H1 (cell line): ENCODE results near the gene PRKN. TPM values are rescaled to one million over a fixed set of nuclear protein-coding genes. Genes with fewer than 3 reads are reported as not detected.

Experiments used
- CTCF ChIA-PET: fragments of 300-600 bp; sonication (Branson Sonifier 250); formaldehyde crosslinking; loops from one replicate; lab custom pipeline; 2021; ENCODE audit not compliant: partially characterized antibody; lab: Charles Lee
- POLR2A ChIA-PET: fragments of 300-600 bp; sonication (Branson Sonifier 250); formaldehyde crosslinking; loops from one replicate; lab custom pipeline; 2021; ENCODE audit warnings: inconsistent platforms; ENCODE audit not compliant: partially characterized antibody; lab: Charles Lee
- DNase-seq, 2 experiments: peaks; one replicate each; pipeline versions ENCODE4 v3.0.0 to v3.0.0-alpha.2; 2010 to 2022; ENCODE audit warnings: low spot score in 2 of 2, low read depth in 1 of 2, mixed read lengths in 1 of 2
- FAIRE-seq: peaks from 2 replicates; lab custom pipeline; 2011; peaks lifted over from hg19 to GRCh38; lab: Jason Lieb, UNC
- H2AFZ ChIP-seq: 2 replicates; pipeline ENCODE4 v1.8.1; 2012; ENCODE audit warnings: low read length, inconsistent platforms
- H2AK5ac ChIP-seq: 2 replicates; pipeline ENCODE4 v1.6.1; 2013; ENCODE audit warnings: low read depth, low read length
- H2BK120ac ChIP-seq: replicated peaks from 2 replicates; pipeline ENCODE3; 2013; ENCODE audit warnings: low read depth, low read length, inconsistent platforms
- H2BK12ac ChIP-seq: 2 replicates; pipeline ENCODE4 v1.6.1; 2013; ENCODE audit warnings: low read depth, low read length
- H2BK15ac ChIP-seq: 2 replicates; pipeline ENCODE4 v1.6.1; 2013; ENCODE audit warnings: low read length
- H2BK20ac ChIP-seq: 2 replicates; pipeline ENCODE4 v1.6.1; 2013; ENCODE audit warnings: low read length
- H2BK5ac ChIP-seq: 2 replicates; pipeline ENCODE4 v1.6.1; 2013; ENCODE audit warnings: low read depth, low read length
- H3K14ac ChIP-seq: 2 replicates; pipeline ENCODE4 v1.6.1; 2013; ENCODE audit warnings: inconsistent platforms; ENCODE audit not compliant: insufficient read length
- H3K18ac ChIP-seq: 2 replicates; pipeline ENCODE4 v1.6.1; 2013; ENCODE audit warnings: low read length; ENCODE audit errors: extremely low read depth
- H3K23ac ChIP-seq: 2 replicates; pipeline ENCODE4 v1.6.1; 2013; ENCODE audit warnings: inconsistent platforms; ENCODE audit not compliant: insufficient read length
- H3K23me2 ChIP-seq: 2 replicates; pipeline ENCODE4 v1.6.1; 2013; ENCODE audit warnings: low read depth, low read length
- H3K27ac ChIP-seq: 2 replicates; pipeline ENCODE4 v1.6.1; 2011; ENCODE audit warnings: low read depth, low read length, inconsistent platforms
- H3K27me3 ChIP-seq, 4 experiments: replicated peaks in 1 of 4; 1 replicate in 1 of 4; 2 replicates in 3 of 4; pipeline versions ENCODE4 v1.6.1 to v1.8.1; 2011 to 2013; ENCODE audit warnings: low read length in 3 of 4, mild to moderate bottlenecking in 3 of 4, inconsistent platforms in 2 of 4, mixed read lengths in 2 of 4, moderate library complexity in 1 of 4; ENCODE audit not compliant: control insufficient read depth in 3 of 4, insufficient read depth in 3 of 4; ENCODE audit errors: extremely low read depth in 1 of 4
- H3K36me3 ChIP-seq, 4 experiments: 2 replicates each; pipeline versions ENCODE4 v1.6.1 to v1.8.1; 2011 to 2013; ENCODE audit warnings: mild to moderate bottlenecking in 4 of 4, low read length in 3 of 4, moderate library complexity in 2 of 4, control low read depth in 1 of 4, inconsistent platforms in 1 of 4; ENCODE audit not compliant: insufficient read depth in 4 of 4, control insufficient read depth in 2 of 4
- H3K4ac ChIP-seq: replicated peaks from 2 replicates; pipeline ENCODE3; 2013; ENCODE audit warnings: low read length, low read depth, mixed read lengths, inconsistent platforms; ENCODE audit not compliant: insufficient read length
- H3K4me1 ChIP-seq, 4 experiments: replicated peaks in 1 of 4; 1 replicate in 1 of 4; 2 replicates in 3 of 4; pipeline versions ENCODE4 v1.6.1 to v1.8.1; 2011 to 2013; ENCODE audit warnings: low read length in 3 of 4, inconsistent platforms in 2 of 4, mixed read lengths in 1 of 4; ENCODE audit not compliant: insufficient read depth in 4 of 4, control insufficient read depth in 3 of 4
- H3K4me2 ChIP-seq, 2 experiments: 2 replicates each; pipeline versions ENCODE4 v1.6.1 to v1.8.1; 2011 to 2013; ENCODE audit warnings: low read depth in 2 of 2, low read length in 2 of 2, control low read depth in 1 of 2, inconsistent platforms in 1 of 2, mild to moderate bottlenecking in 1 of 2; ENCODE audit not compliant: insufficient read depth in 1 of 2
- H3K4me3 ChIP-seq, 4 experiments: fragments of 200-600, 300-600 bp in 1 of 4; sonication (generic), shearing (Covaris generic), sonication (Bioruptor Twin) in 1 of 4; 2 replicates each; pipeline versions ENCODE4 v1.5.1 to v1.8.1; 2011 to 2016; ENCODE audit warnings: low read length in 4 of 4, low read depth in 3 of 4, control low read depth in 2 of 4, inconsistent platforms in 2 of 4, mild to moderate bottlenecking in 2 of 4, mixed read lengths in 1 of 4, moderate library complexity in 1 of 4; ENCODE audit not compliant: insufficient read depth in 2 of 4; ENCODE audit errors: extremely low read depth in 1 of 4
- H3K56ac ChIP-seq: replicated peaks from 2 replicates; pipeline ENCODE3; 2013; ENCODE audit warnings: low read depth, mild to moderate bottlenecking, mixed read lengths, low read length, inconsistent platforms; ENCODE audit not compliant: insufficient read length
- H3K79me1 ChIP-seq: 2 replicates; pipeline ENCODE4 v1.6.1; 2013; ENCODE audit warnings: low read depth, low read length, control low read depth
- H3K79me2 ChIP-seq, 2 experiments: 2 replicates each; pipeline versions ENCODE4 v1.6.1 to v1.8.1; 2012 to 2013; ENCODE audit warnings: low read length in 2 of 2, mild to moderate bottlenecking in 2 of 2, inconsistent platforms in 1 of 2; ENCODE audit not compliant: insufficient read depth in 2 of 2, control insufficient read depth in 1 of 2
- H3K9ac ChIP-seq, 4 experiments: replicated peaks in 1 of 4; 1 replicate in 1 of 4; 2 replicates in 3 of 4; pipeline versions ENCODE4 v1.6.1 to v1.8.1; 2011 to 2013; ENCODE audit warnings: low read depth in 3 of 4, low read length in 3 of 4, control low read depth in 2 of 4, mild to moderate bottlenecking in 2 of 4, moderate library complexity in 2 of 4, inconsistent platforms in 1 of 4; ENCODE audit errors: extremely low read depth in 1 of 4
- H3K9me3 ChIP-seq, 2 experiments: 2 replicates each; pipeline versions ENCODE4 v1.6.1 to v1.8.1; 2012 to 2013; ENCODE audit warnings: mild to moderate bottlenecking in 2 of 2, moderate library complexity in 2 of 2, control low read depth in 1 of 2, inconsistent platforms in 1 of 2, low read depth in 1 of 2, low read length in 1 of 2, mixed read lengths in 1 of 2; ENCODE audit not compliant: insufficient read depth in 2 of 2
- H4K20me1 ChIP-seq, 2 experiments: replicated peaks in 1 of 2; 2 replicates each; pipeline versions ENCODE3 to v1.8.1; 2011 to 2013; ENCODE audit warnings: inconsistent platforms in 2 of 2, low read length in 2 of 2, mild to moderate bottlenecking in 1 of 2; ENCODE audit not compliant: insufficient read depth in 2 of 2, control insufficient read depth in 1 of 2
- H4K5ac ChIP-seq: 2 replicates; pipeline ENCODE4 v1.6.1; 2013; ENCODE audit warnings: low read length, low read depth, mixed read lengths, inconsistent platforms; ENCODE audit not compliant: insufficient read length
- H4K8ac ChIP-seq: 2 replicates; pipeline ENCODE4 v1.8.0; 2013; ENCODE audit warnings: mild to moderate bottlenecking, moderate library complexity, low read length, inconsistent platforms; ENCODE audit not compliant: insufficient read depth; ENCODE audit errors: extremely low read depth
- H4K91ac ChIP-seq: replicated peaks from 2 replicates; pipeline ENCODE3; 2013; ENCODE audit warnings: low read length, mixed read lengths, inconsistent platforms; ENCODE audit not compliant: insufficient read length
- WGBS, 2 experiments: shearing (Covaris generic) in 1 of 2; methylation state at CpG; one replicate each; pipeline versions ENCODE4 v1.1.6 to v1.1.7; 2013 to 2015; ENCODE audit warnings: low lambda C conversion rate in 2 of 2, mixed read lengths in 2 of 2, inconsistent platforms in 1 of 2, low coverage in 1 of 2, missing lambda C conversion rate in 1 of 2; ENCODE audit not compliant: insufficient replicate concordance in 2 of 2, insufficient coverage in 1 of 2, insufficient read length in 1 of 2; ENCODE audit errors: extremely low coverage in 1 of 2, missing lambda C conversion rate in 1 of 2; 5-methylcytosine and 5-hydroxymethylcytosine counted together
- polyA plus RNA-seq, 7 experiments: library from polyadenylated mRNA; depleted of rRNA in 3 of 7; stranded (reverse) in 5 of 7; unstranded in 2 of 7; fragments of >200 nt in 5 of 7; fragments of 200-250 nt in 2 of 7; gene quantifications; 1 replicate in 5 of 7; 2 replicates in 1 of 7; 4 replicates in 1 of 7; pipeline versions ENCODE4 v1.2.1 to v1.2.3, GENCODE V29; 2011 to 2013; ENCODE audit warnings: missing spikeins in 2 of 7, mixed read lengths in 2 of 7
- total RNA-seq: library from RNA; stranded (reverse); fragmentation: NEBNext Ultra II Directional; extraction: Animal tissue kit (Norgen Biotek cat#: 25700); gene quantifications from 2 replicates; pipeline ENCODE4 v1.2.1, GENCODE V29; 2021

The PRKN gene
- total and polyA plus RNA-seq, 2 of the 8 experiments (the other 6 are each of a cell fraction or from before 2014, with no cell fraction given), result 0.13 to 0.29 TPM

GRCh38 chr6:162388383-162388777 is 339.2 kb downstream of the PRKN start:
- Histone ChIP-seq H3K56ac (no peak overlapping the region), H4K5ac (no peak overlapping the region), H3K27ac (no peak overlapping the region), H3K9ac (no peak overlapping the region), H2BK120ac (no peak overlapping the region), H3K4me3 (no peak overlapping the region), H3K14ac (no peak overlapping the region), H2BK15ac (no peak overlapping the region), H4K8ac (no peak overlapping the region), H2AK5ac (no peak overlapping the region), H3K79me1 (no peaks in the 10 kb centered on the region), H3K4me1 (no peaks in the 10 kb centered on the region), H3K27me3 (no peaks in the 10 kb centered on the region), H2BK12ac (0 out of 2 replicates have a peak overlapping the region, but pooled peaks have one; percentile 17), H4K20me1 (no peaks in the 10 kb centered on the region), H3K18ac (no peak overlapping the region), H3K9me3 (no peaks in the 10 kb centered on the region), H2BK20ac (no peak overlapping the region), H2BK5ac (no peak overlapping the region), H3K36me3 (no peaks in the 10 kb centered on the region), H3K23ac (no peak overlapping the region), H3K79me2 (no peaks in the 10 kb centered on the region), H3K4me2 (no peak overlapping the region), H3K23me2 (no peaks in the 10 kb centered on the region), H4K91ac (no peak overlapping the region), H2AFZ (no peak overlapping the region), H3K4ac (no peak overlapping the region)
- CTCF ChIA-PET, result no interaction called here
- DNase-seq (no peak), FAIRE-seq (no peak)
- POLR2A ChIA-PET, result no interaction called here
- 84% methylated on average over 2 of the region's 2 CpGs; no CpG with 5 or more reads in 1 of the 2 experiments for WGBS, 2 experiments
